ENCODE measurements around the gene AAMDC.
"Not testable (repeated sequence)": the region's sequence is repeated elsewhere in the genome, so short reads cannot be mapped to it uniquely, and the experiment has no call there.

DNA sequence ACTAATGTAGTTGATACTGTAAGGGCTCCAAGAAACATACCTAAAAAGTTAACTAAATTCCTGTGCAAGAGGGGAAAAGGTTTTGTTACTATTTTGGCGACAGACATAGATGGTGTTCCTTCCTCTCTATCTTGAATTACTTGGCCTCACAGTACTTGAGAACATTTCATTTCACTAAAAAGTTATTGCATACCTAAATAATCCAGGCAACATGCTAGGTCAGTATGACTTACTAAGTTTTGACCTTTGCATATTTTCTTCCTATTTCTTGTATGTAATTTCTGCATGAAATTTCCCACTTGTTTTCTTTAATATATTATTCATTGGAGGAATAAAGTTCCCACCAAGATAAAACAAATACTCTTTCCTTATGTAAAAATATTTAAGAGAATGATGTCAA is 74.0 kb downstream of the AAMDC start:
- not testable (repeated sequence) for TF ChIP-seq ZNF341 (tag by site-specific recombination; IDR thresholded peaks at IDR 0.05; ENCODE audit: low read depth); ZNF274 (IDR thresholded peaks at IDR 0.05; ENCODE audit: low read length); ZNF274 (tag by site-specific recombination; IDR thresholded peaks at IDR 0.05; ENCODE audit: borderline replicate concordance); SETDB1 (IDR thresholded peaks at IDR 0.05; ENCODE audit: insufficient read length, low read length); PBX3 (CRISPR knock-in tag; IDR thresholded peaks at IDR 0.05); ZNF792 (tag by site-specific recombination; IDR thresholded peaks at IDR 0.05)
- TF ChIP-seq, protein P1, sequence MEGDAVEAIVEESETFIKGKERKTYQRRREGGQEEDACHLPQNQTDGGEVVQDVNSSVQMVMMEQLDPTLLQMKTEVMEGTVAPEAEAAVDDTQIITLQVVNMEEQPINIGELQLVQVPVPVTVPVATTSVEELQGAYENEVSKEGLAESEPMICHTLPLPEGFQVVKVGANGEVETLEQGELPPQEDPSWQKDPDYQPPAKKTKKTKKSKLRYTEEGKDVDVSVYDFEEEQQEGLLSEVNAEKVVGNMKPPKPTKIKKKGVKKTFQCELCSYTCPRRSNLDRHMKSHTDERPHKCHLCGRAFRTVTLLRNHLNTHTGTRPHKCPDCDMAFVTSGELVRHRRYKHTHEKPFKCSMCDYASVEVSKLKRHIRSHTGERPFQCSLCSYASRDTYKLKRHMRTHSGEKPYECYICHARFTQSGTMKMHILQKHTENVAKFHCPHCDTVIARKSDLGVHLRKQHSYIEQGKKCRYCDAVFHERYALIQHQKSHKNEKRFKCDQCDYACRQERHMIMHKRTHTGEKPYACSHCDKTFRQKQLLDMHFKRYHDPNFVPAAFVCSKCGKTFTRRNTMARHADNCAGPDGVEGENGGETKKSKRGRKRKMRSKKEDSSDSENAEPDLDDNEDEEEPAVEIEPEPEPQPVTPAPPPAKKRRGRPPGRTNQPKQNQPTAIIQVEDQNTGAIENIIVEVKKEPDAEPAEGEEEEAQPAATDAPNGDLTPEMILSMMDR (tag by site-specific recombination; IDR thresholded peaks at IDR 0.05): not testable (repeated sequence)
- TF ChIP-seq, protein P2, sequence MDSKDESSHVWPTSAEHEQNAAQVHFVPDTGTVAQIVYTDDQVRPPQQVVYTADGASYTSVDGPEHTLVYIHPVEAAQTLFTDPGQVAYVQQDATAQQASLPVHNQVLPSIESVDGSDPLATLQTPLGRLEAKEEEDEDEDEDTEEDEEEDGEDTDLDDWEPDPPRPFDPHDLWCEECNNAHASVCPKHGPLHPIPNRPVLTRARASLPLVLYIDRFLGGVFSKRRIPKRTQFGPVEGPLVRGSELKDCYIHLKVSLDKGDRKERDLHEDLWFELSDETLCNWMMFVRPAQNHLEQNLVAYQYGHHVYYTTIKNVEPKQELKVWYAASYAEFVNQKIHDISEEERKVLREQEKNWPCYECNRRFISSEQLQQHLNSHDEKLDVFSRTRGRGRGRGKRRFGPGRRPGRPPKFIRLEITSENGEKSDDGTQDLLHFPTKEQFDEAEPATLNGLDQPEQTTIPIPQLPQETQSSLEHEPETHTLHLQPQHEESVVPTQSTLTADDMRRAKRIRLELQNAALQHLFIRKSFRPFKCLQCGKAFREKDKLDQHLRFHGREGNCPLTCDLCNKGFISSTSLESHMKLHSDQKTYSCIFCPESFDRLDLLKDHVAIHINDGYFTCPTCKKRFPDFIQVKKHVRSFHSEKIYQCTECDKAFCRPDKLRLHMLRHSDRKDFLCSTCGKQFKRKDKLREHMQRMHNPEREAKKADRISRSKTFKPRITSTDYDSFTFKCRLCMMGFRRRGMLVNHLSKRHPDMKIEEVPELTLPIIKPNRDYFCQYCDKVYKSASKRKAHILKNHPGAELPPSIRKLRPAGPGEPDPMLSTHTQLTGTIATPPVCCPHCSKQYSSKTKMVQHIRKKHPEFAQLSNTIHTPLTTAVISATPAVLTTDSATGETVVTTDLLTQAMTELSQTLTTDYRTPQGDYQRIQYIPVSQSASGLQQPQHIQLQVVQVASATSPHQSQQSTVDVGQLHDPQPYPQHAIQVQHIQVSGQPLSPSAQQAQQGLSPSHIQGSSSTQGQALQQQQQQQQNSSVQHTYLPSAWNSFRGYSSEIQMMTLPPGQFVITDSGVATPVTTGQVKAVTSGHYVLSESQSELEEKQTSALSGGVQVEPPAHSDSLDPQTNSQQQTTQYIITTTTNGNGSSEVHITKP (tag by site-specific recombination; IDR thresholded peaks at IDR 0.05): not testable (repeated sequence)
